Myocyte (in vitro differentiated cells): ENCODE measurements around the gene C1QL4. TPM values are rescaled to one million over a fixed set of nuclear protein-coding genes. Genes with fewer than 3 reads are reported as not detected.
A peak's percentile ranks its signal among the peaks of the same experiment; 100 is the strongest.

ENCODE experiments used
- DNase-seq: peaks from one replicate; pipeline ENCODE4 v3.0.0-alpha.2; 2012; ENCODE audit warnings: low read depth
- total RNA-seq: library from RNA; depleted of rRNA; stranded (reverse); fragments of >200 nt; gene quantifications from 2 replicates; pipeline ENCODE4 v1.2.3, GENCODE V29; 2014

Gene C1QL4
- total RNA-seq, 1 donor from 2014 or later = 37.7 TPM

- DNase-seq = no peak
Observed at GRCh38 chr12:49305762-49306510, 31.1 kb downstream of the C1QL4 start.

DNA sequence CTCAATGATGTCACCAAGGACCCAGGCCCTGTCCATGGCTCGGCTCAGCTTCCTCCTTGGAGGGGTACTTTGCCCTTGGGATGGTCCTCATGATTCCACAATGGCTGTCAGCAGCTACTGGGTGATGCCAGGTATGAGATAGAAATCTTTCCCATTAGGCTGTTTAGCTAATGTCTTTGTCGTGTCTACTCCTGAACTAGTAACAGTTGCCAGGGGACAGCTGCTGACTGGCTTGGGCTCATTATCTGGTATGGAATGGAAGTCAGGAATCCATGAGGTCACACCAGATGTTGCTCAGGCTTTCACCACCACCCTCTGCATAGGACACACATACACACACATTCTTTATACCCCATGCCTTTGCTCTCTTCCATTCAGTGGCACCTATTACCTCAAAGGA lies 32.8 kb downstream of the C1QL4 start:
- peak; percentile 85 for DNase-seq

DNA sequence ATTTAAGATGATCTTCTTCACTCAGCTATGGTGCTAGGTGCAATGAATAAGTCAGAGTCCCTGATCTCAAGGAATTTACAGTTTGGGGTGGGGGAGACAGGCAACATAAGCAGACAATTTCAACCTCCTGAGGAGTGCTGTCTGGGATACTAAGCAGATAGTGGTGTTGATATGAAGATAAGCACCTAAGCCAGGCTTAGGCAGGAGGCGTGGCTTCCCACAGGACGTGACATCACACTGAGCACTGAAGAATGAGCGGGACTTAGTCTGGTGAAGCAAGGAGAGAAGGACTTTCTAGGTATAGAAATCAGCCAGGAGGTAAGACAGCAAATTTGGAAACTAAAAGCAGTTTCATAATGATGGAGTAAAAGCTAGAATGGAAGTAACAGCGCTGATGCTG lies 35.2 kb downstream of the C1QL4 start:
- DNase-seq = no peak

GRCh38 chr12:49298160-49298559 lies 38.8 kb downstream of the C1QL4 start:
- DNase-seq = no peak

DNA sequence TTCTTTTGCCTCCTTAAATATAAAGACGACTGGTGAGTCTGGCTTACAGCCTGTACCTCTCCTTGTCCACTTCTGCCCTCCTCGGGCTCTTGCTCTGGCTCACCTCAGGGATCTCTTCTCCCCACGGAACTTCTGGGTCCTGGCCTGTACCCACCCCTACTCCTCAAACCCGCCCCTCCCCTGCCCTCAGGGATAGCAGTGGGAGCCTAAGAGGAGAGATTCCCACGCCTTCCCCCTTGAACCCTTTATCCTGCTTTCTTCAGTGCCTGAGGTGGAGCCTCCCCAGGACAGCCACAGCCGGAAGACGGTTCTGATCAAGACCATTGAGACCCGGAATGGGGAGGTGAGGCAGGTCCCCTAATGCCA lies 39.3 kb downstream of the C1QL4 start:
- no peak for DNase-seq

GRCh38 chr12:49296836-49297694 lies 39.9 kb downstream of the C1QL4 start:
- DNase-seq = no peak

DNA sequence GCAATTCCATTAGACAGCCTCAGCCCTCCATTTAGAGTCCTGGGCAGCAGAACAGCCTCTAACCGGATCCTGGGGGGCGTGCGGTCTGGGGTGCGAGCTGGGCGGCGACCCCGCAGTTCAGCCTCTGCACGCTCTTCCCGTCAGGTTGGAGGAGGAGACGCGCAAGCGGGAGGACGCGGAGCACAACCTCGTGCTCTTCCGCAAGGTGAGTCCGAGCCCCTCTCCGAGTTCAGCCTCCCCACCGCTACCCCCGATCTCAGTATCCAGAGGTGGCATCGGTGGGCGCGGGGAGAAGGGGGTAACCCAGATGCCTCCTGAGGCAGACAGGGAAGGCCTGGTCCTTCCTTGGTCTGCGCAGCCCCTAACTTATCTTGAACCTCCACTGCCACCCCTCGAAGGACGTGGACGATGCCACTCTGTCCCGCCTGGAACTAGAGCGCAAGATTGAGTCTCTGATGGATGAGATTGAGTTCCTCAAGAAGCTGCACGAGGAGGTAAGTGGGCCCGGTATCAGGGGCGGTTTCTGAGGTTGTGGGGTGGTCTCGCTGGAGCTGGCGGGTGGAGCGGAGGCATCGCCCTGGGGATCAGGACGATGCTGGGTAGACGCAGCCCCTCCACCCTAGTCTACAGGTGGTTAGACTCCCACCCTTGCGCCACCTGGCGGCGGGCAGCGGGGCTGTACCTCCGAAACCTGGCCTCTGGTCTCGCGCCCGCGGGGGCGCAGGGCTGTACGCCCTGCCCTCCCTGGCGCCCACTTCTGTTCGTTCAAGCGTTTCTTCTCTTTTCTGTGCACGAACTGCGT lies 40.8 kb downstream of the C1QL4 start:
- DNase-seq = no peak

- no peak for DNase-seq
Observed at GRCh38 chr12:49295082-49295936, 41.7 kb downstream of the C1QL4 start, which contains the start of gene PRPH. TSS of gene PRPH (plus strand) at chr12:49295147. CDS start at chr12:49295201, 54 bp downstream.

DNA sequence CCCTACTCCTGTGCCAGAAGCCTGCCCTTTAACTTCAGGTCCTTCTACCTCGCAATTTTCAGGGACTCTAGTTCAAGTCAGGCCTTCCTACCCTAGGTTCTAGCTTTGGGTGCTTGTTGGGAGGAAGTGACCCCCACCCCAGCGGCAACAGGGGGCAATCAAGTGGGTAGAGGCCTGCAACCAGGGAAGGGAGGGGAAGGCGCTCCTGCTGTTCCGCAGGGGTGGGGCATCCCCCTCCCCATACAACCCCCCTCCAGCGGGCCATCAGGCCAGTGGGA lies 42.2 kb downstream of the C1QL4 start:
- DNase-seq = no peak

- DNase-seq = no peak
Observed at GRCh38 chr12:49294086-49294803, 42.7 kb downstream of the C1QL4 start.

DNA sequence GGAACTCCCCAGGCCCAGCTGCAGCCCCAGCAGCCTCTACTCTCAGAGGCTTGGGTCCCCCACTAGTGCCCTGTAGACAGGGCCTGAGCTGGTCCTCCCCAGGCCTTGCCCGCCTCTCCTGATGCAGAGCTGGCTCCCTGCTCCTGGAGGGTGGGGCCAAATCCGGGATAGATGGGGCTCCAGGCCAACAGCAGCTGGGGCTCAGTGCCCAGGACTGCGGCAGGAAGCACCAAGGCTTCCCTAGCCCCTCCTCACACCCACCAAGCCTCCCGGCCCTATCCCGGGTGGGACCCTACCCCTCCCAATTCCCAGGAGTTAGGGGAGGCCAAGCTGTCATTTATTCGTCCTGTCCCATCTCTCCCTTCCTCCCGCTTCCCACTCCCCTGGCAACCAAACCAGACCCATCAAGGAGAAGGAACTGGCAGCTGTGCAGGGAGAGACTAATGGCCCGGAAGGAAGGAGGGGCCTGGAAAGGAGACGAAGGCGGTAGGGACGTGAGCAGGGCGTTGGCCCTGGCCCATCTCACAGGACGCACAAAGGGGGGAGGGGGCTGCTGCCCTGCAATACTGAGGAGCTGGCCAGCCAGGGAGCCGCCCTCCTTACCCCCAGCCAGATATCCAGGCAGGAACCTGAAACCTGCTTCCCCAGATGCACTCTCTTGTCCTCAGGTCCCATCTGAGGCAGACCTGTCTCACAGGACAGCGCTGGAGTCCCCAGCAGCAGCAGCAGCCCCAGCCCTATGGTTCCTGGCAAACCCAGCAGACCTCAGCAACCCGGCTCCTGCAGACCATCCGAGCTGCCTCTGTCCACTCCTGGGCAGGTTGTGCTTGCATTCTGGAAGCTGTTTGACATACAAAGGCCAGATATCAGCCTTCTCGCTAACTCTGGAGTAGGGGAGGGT lies 43.7 kb downstream of the C1QL4 start:
- DNase-seq = no peak

- DNase-seq = no peak
Observed at GRCh38 chr12:49292729-49293055, 44.3 kb downstream of the C1QL4 start.

DNA sequence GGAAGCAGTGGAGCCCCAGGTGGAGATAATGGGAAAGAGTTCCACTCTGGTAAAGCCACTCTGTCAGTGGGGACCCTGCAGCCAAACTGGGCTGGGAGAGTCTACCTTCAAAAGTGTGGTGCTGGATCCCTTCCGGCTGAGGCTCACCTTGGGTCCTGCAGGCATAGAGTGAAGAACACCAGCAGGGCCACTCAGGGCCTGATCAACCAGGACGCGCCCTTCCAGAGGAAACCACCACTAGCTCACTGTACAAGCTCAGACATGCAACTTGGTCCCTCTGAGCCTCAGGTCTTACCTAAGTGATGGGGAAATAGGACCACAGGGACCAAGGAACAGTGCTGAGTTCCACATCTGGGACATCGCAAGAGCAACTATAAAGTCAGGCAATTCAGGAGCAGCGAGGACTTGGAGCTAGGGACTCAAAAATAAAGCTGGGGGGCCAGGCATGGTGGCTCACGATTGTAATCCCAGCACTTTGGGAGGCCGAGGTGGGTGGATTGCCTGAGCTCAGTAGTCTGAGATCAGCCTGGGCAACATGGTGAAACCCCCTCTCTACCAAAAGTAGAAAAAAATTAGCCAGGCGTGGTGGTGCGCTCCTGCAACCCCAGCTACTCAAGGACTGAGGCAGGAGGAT lies 47.9 kb downstream of the C1QL4 start:
- DNase-seq = no peak

GRCh38 chr12:49288412-49288853 lies 48.6 kb downstream of the C1QL4 start:
- peak; percentile 78 for DNase-seq

DNA sequence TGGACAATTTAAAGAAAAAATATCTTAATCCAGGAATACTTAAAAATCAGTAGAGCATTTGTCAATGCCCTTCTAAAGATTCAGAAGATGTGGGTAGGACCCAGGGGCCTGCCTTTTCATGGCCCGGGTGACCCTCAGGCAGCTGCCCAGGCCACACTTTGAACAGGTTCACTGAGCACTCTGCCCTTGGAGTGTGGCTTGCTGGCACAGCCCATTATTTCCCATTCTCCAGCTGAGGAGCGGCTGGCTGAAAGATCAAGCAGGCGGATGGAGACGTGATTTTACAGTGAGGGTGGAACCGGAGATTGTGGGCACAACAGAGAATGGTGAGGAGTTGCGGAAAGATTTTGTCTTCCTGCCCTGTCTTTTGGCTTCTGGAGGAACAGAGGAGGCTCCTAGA lies 49.1 kb downstream of the C1QL4 start:
- peak; percentile 71 for DNase-seq

GRCh38 chr12:49284672-49285071 lies 52.3 kb downstream of the C1QL4 start:
- DNase-seq = no peak

- DNase-seq = peak; percentile 94
Observed at GRCh38 chr12:49283541-49284429, 53.2 kb downstream of the C1QL4 start.
